Trophoblast cell (in vitro differentiated cells and primary cell): ENCODE data around the gene SSPN.

Source experiments
- DNase-seq, 2 donors: peaks; one replicate each; pipeline ENCODE4 v3.0.0-alpha.2; 2016
- H2AFZ ChIP-seq: 2 replicates; pipeline ENCODE4 v1.6.1; 2013; ENCODE audit warnings: low read length, moderate library complexity, mild to moderate bottlenecking; ENCODE audit not compliant: insufficient read depth, poor library complexity
- H2AK5ac ChIP-seq: 2 replicates; pipeline ENCODE4 v1.6.1; 2013; ENCODE audit warnings: mild to moderate bottlenecking, low read length
- H2BK120ac ChIP-seq: 2 replicates; pipeline ENCODE4 v1.6.1; 2013; ENCODE audit warnings: low read length, mild to moderate bottlenecking, moderate library complexity; ENCODE audit not compliant: insufficient read depth, poor library complexity
- H2BK12ac ChIP-seq: 2 replicates; pipeline ENCODE4 v1.6.1; 2013; ENCODE audit warnings: mild to moderate bottlenecking, low read length, moderate library complexity
- H2BK5ac ChIP-seq: 2 replicates; pipeline ENCODE4 v1.6.1; 2013; ENCODE audit warnings: low read length, low read depth, moderate library complexity, mild to moderate bottlenecking; ENCODE audit not compliant: poor library complexity
- H3K14ac ChIP-seq: 2 replicates; pipeline ENCODE4 v1.6.1; 2013; ENCODE audit warnings: mild to moderate bottlenecking, low read length
- H3K18ac ChIP-seq: 2 replicates; pipeline ENCODE4 v1.6.1; 2013; ENCODE audit warnings: mild to moderate bottlenecking, low read length
- H3K23ac ChIP-seq: 2 replicates; pipeline ENCODE4 v1.6.1; 2013; ENCODE audit warnings: low read length
- H3K27ac ChIP-seq: 2 replicates; pipeline ENCODE4 v1.5.1; 2013; ENCODE audit warnings: low read depth, mild to moderate bottlenecking, inconsistent platforms, low read length, moderate library complexity
- H3K27me3 ChIP-seq: 2 replicates; pipeline ENCODE4 v1.6.1; 2013; ENCODE audit warnings: inconsistent platforms, mild to moderate bottlenecking, low read length, moderate library complexity; ENCODE audit not compliant: insufficient read depth
- H3K36me3 ChIP-seq, 2 experiments: 1 replicate in 1 of 2; 2 replicates in 1 of 2; pipeline ENCODE4 v1.6.1; 2013; ENCODE audit warnings: low read length in 2 of 2, mild to moderate bottlenecking in 2 of 2, moderate library complexity in 1 of 2; ENCODE audit not compliant: insufficient read depth in 2 of 2, control insufficient read depth in 1 of 2
- H3K4ac ChIP-seq: 2 replicates; pipeline ENCODE4 v1.6.1; 2013; ENCODE audit warnings: low read depth, mild to moderate bottlenecking, low read length, moderate library complexity
- H3K4me1 ChIP-seq, 2 experiments: 1 replicate in 1 of 2; 2 replicates in 1 of 2; pipeline ENCODE4 v1.6.1; 2013; ENCODE audit warnings: low read length in 2 of 2, mild to moderate bottlenecking in 2 of 2, moderate library complexity in 1 of 2; ENCODE audit not compliant: insufficient read depth in 2 of 2, control insufficient read depth in 1 of 2
- H3K4me2 ChIP-seq: 2 replicates; pipeline ENCODE4 v1.6.1; 2013; ENCODE audit warnings: inconsistent platforms, mild to moderate bottlenecking, low read length, moderate library complexity
- H3K4me3 ChIP-seq: 2 replicates; pipeline ENCODE4 v1.5.1; 2013; ENCODE audit warnings: mild to moderate bottlenecking, low read depth, low read length, inconsistent platforms
- H3K79me1 ChIP-seq: one replicate; pipeline ENCODE4 v1.6.1; 2013; ENCODE audit warnings: low read length
- H3K79me2 ChIP-seq: 2 replicates; pipeline ENCODE4 v1.6.1; 2013; ENCODE audit warnings: low read length, mild to moderate bottlenecking; ENCODE audit not compliant: control insufficient read depth, insufficient read depth, poor library complexity
- H3K9ac ChIP-seq: 2 replicates; pipeline ENCODE4 v1.6.1; 2013; ENCODE audit warnings: mild to moderate bottlenecking, low read length
- H3K9me3 ChIP-seq: 2 replicates; pipeline ENCODE4 v1.6.1; 2013; ENCODE audit warnings: low read depth, mild to moderate bottlenecking, control low read depth, inconsistent platforms, low read length; ENCODE audit not compliant: insufficient read depth
- H4K12ac ChIP-seq: 2 replicates; pipeline ENCODE4 v1.6.1; 2013; ENCODE audit warnings: low read depth, mild to moderate bottlenecking, low read length, moderate library complexity
- H4K8ac ChIP-seq: 2 replicates; pipeline ENCODE4 v1.6.1; 2013; ENCODE audit warnings: low read depth, mild to moderate bottlenecking, low read length, moderate library complexity
- H4K91ac ChIP-seq: one replicate; pipeline ENCODE4 v1.6.1; 2013; ENCODE audit warnings: low read depth, mild to moderate bottlenecking, low read length, moderate library complexity
- WGBS: extraction: QIAGEN DNeasy Blood & Tissue Kit; methylation state at CpG from one replicate; pipeline ENCODE4 v1.1.7; 2013; ENCODE audit warnings: missing lambda C conversion rate; ENCODE audit not compliant: insufficient read length, insufficient coverage; ENCODE audit errors: extremely low coverage; 5-methylcytosine and 5-hydroxymethylcytosine counted together

Gene SSPN

GRCh38 chr12:26239122-26239851, 43.9 kb downstream of the SSPN start:
- no peak overlapping the region for H3K14ac ChIP-seq
- H4K91ac ChIP-seq: no peak overlapping the region
- H3K4me3 ChIP-seq: no peak overlapping the region
- no peak overlapping the region for H2AK5ac ChIP-seq
- H4K12ac ChIP-seq: no peak overlapping the region
- no CpG with 5 or more reads among the region's 5 CpGs for whole genome bisulfite sequencing
- H2BK12ac ChIP-seq: no peak overlapping the region
- no peak overlapping the region for H3K4ac ChIP-seq
- no peaks in the 10 kb centered on the region for H3K79me2 ChIP-seq
- H3K4me2 ChIP-seq: no peak overlapping the region
- no peaks in the 10 kb centered on the region for H3K36me3 ChIP-seq
- no peak overlapping the region for H2BK120ac ChIP-seq
- H3K4me1 ChIP-seq: no peaks in the 10 kb centered on the region
- H2AFZ ChIP-seq: no peak overlapping the region
- H3K23ac ChIP-seq: no peak overlapping the region
- DNase-seq: no peak
- no peak overlapping the region for H3K9ac ChIP-seq
- H3K27me3 ChIP-seq: no peaks in the 10 kb centered on the region
- H3K18ac ChIP-seq: no peak overlapping the region
- no peaks in the 10 kb centered on the region for H3K9me3 ChIP-seq
- H2BK5ac ChIP-seq: no peak overlapping the region
- no peaks in the 10 kb centered on the region for H3K79me1 ChIP-seq
- H3K27ac ChIP-seq: no peak overlapping the region
- no peak overlapping the region for H4K8ac ChIP-seq

GRCh38 chr12:26239852-26240815, 44.8 kb downstream of the SSPN start:
- no peaks in the 10 kb centered on the region for H3K4me1 ChIP-seq
- no peaks in the 10 kb centered on the region for H3K9me3 ChIP-seq
- no peak overlapping the region for H2BK12ac ChIP-seq
- H2AFZ ChIP-seq: no peak overlapping the region
- no peak overlapping the region for H3K18ac ChIP-seq
- no peaks in the 10 kb centered on the region for H3K36me3 ChIP-seq
- H3K4me2 ChIP-seq: no peak overlapping the region
- H2BK120ac ChIP-seq: no peak overlapping the region
- H2AK5ac ChIP-seq: no peak overlapping the region
- no peaks in the 10 kb centered on the region for H3K79me2 ChIP-seq
- H3K9ac ChIP-seq: no peak overlapping the region
- H3K4ac ChIP-seq: no peak overlapping the region
- H3K27ac ChIP-seq: no peak overlapping the region
- H3K79me1 ChIP-seq: no peaks in the 10 kb centered on the region
- DNase-seq: no peak
- H4K12ac ChIP-seq: no peak overlapping the region
- no CpG with 5 or more reads among the region's 4 CpGs for WGBS
- H4K91ac ChIP-seq: no peak overlapping the region
- H4K8ac ChIP-seq: no peak overlapping the region
- H3K27me3 ChIP-seq: no peaks in the 10 kb centered on the region
- no peak overlapping the region for H3K4me3 ChIP-seq
- no peak overlapping the region for H3K14ac ChIP-seq
- H2BK5ac ChIP-seq: no peak overlapping the region
- no peak overlapping the region for H3K23ac ChIP-seq

- Histone ChIP-seq H3K9me3 (no peaks in the 10 kb centered on the region), H3K36me3 (no peaks in the 10 kb centered on the region), H3K9ac (no peak overlapping the region), H2BK5ac (no peak overlapping the region), H3K14ac (no peak overlapping the region), H3K18ac (no peak overlapping the region), H2BK120ac (no peak overlapping the region), H3K4ac (no peak overlapping the region), H2BK12ac (no peak overlapping the region), H3K4me1 (peaks cover 2 to 6% of the 10 kb centered on the region in 2 experiments), H3K23ac (no peak overlapping the region), H2AFZ (no peak overlapping the region), H3K27me3 (no peaks in the 10 kb centered on the region), H3K4me3 (no peak overlapping the region), H4K8ac (no peak overlapping the region), H4K12ac (no peak overlapping the region), H3K4me2 (no peak overlapping the region), H4K91ac (no peak overlapping the region), H3K27ac (no peak overlapping the region), H2AK5ac (no peak overlapping the region), H3K79me2 (no peaks in the 10 kb centered on the region), H3K79me1 (no peaks in the 10 kb centered on the region)
- WGBS: no CpG with 5 or more reads among the region's 2 CpGs
- no peak for DNase-seq
These were observed 45.7 kb downstream of the SSPN start for GRCh38 chr12:26241080-26241479.

GRCh38 chr12:26242683-26243082, 47.3 kb downstream of the SSPN start:
- Histone ChIP-seq H2AK5ac (no peak overlapping the region), H3K4me2 (no peak overlapping the region), H2BK120ac (no peak overlapping the region), H4K91ac (no peak overlapping the region), H3K36me3 (no peaks in the 10 kb centered on the region), H3K27me3 (no peaks in the 10 kb centered on the region), H3K27ac (no peak overlapping the region), H3K18ac (no peak overlapping the region), H3K9me3 (no peaks in the 10 kb centered on the region), H3K23ac (no peak overlapping the region), H3K9ac (no peak overlapping the region), H3K14ac (no peak overlapping the region), H3K4ac (no peak overlapping the region), H4K12ac (no peak overlapping the region), H2AFZ (no peak overlapping the region), H3K79me2 (no peaks in the 10 kb centered on the region), H3K4me3 (no peak overlapping the region), H2BK12ac (no peak overlapping the region), H3K79me1 (no peaks in the 10 kb centered on the region), H4K8ac (no peak overlapping the region), H3K4me1 (peaks cover 3 to 9% of the 10 kb centered on the region in 2 experiments), H2BK5ac (no peak overlapping the region)
- DNase-seq: no peak
